Smooth muscle cell (in vitro differentiated cells): Measurements from ENCODE around the gene PAX4. TPM values are rescaled to one million over a fixed set of nuclear protein-coding genes. Genes with fewer than 3 reads are reported as not detected.

Experiments
- DNase-seq: peaks from one replicate; lab custom pipeline; 2025; ENCODE audit not compliant: unreplicated experiment; lab: John Stamatoyannopoulos, UW
- H2AFZ ChIP-seq: fragments of 200-600 bp; sonication (generic); 2 replicates; pipeline ENCODE4 v1.6.0; 2016; ENCODE audit warnings: antibody characterized with exemption, low read depth, mild to moderate bottlenecking
- H3F3A ChIP-seq: fragments of 200-600 bp; sonication (generic); 2 replicates; pipeline ENCODE4 v1.6.0; 2017; ENCODE audit warnings: antibody characterized with exemption, low read depth
- H3K27ac ChIP-seq: fragments of 200-600 bp; sonication (generic); 2 replicates; pipeline ENCODE4 v1.5.1; 2016; ENCODE audit warnings: low read depth, mild to moderate bottlenecking
- H3K27me3 ChIP-seq: fragments of 200-600 bp; sonication (generic); 2 replicates; pipeline ENCODE4 v1.6.1; 2016; ENCODE audit warnings: low read depth, mild to moderate bottlenecking
- H3K36me3 ChIP-seq: fragments of 200-600 bp; sonication (generic); 2 replicates; pipeline ENCODE4 v1.5.1; 2016; ENCODE audit warnings: low read depth
- H3K4me1 ChIP-seq: fragments of 200-600 bp; sonication (generic); 2 replicates; pipeline ENCODE4 v1.5.1; 2016; ENCODE audit warnings: low read depth
- H3K4me2 ChIP-seq: fragments of 200-600 bp; sonication (generic); 2 replicates; pipeline ENCODE4 v1.6.0; 2016; ENCODE audit warnings: mild to moderate bottlenecking
- H3K4me3 ChIP-seq: fragments of 200-600 bp; sonication (generic); 2 replicates; pipeline ENCODE4 v1.5.1; 2016; ENCODE audit warnings: mild to moderate bottlenecking
- H3K79me2 ChIP-seq: fragments of 200-600 bp; sonication (generic); 2 replicates; pipeline ENCODE4 v1.6.0; 2016; ENCODE audit warnings: low read depth, mild to moderate bottlenecking
- H3K9ac ChIP-seq: fragments of 200-600 bp; sonication (generic); 2 replicates; pipeline ENCODE4 v1.6.0; 2016; ENCODE audit warnings: low read depth
- H3K9me3 ChIP-seq: fragments of 200-600 bp; sonication (generic); replicated peaks from 2 replicates; pipeline ENCODE4 v1.5.1; 2016; ENCODE audit warnings: low read depth
- H4K20me1 ChIP-seq: fragments of 200-600 bp; sonication (generic); 2 replicates; pipeline ENCODE4 v1.6.0; 2016; ENCODE audit warnings: low read depth
- CTCF ChIP-seq: fragments of 200-600 bp; sonication (generic); IDR thresholded peaks from 2 replicates; pipeline ENCODE4 v1.5.1; 2017; ENCODE audit warnings: borderline replicate concordance, mild to moderate bottlenecking, antibody characterized with exemption; ENCODE audit not compliant: insufficient read depth, poor library complexity, severe bottlenecking
- WGBS: methylation state at CpG from one replicate; pipeline ENCODE4 v1.1.7; 2016; ENCODE audit warnings: low lambda C conversion rate; 5-methylcytosine and 5-hydroxymethylcytosine counted together
- polyA plus RNA-seq: library from polyadenylated mRNA; unstranded; fragments of >200 nt; fragmentation: Nextera tagmentation; extraction: Ambion mirVana; gene quantifications from 2 replicates; pipeline ENCODE4 v1.2.1, GENCODE V29; 2016
- total RNA-seq: library from RNA; depleted of rRNA; stranded (reverse); fragments of >200 nt; gene quantifications from 2 replicates; pipeline ENCODE4 v1.2.3, GENCODE V29; 2014

Gene PAX4
- total and polyA plus RNA-seq, 2 experiments from 2014 or later = not detected

- H3K79me2 ChIP-seq = peaks cover 28% of the 10 kb centered on the region
- DNase-seq = no peak
- H3K4me1 ChIP-seq = peaks cover 14% of the 10 kb centered on the region
- no peak overlapping the region for H3K4me2 ChIP-seq
- H4K20me1 ChIP-seq = peaks cover 58% of the 10 kb centered on the region
- no peaks in the 10 kb centered on the region for H3K27me3 ChIP-seq
- WGBS = 91% methylated on average over 14 of the region's 14 CpGs
- H3K4me3 ChIP-seq = no peak overlapping the region
- no peaks in the 10 kb centered on the region for H3K9me3 ChIP-seq
- TF ChIP-seq CTCF = no peak
- no peak overlapping the region for H2AFZ ChIP-seq
- H3K36me3 ChIP-seq = no peaks in the 10 kb centered on the region
- no peaks in the 10 kb centered on the region for H3F3A ChIP-seq
- no peak overlapping the region for H3K9ac ChIP-seq
- H3K27ac ChIP-seq = no peak overlapping the region
These were observed 35.6 kb downstream of the PAX4 start for GRCh38 chr7:127582361-127582760.

- H4K20me1 ChIP-seq = peaks cover 58% of the 10 kb centered on the region
- peaks cover 28% of the 10 kb centered on the region for H3K79me2 ChIP-seq
- H3K27ac ChIP-seq = no peak overlapping the region
- TF ChIP-seq CTCF = no peak
- no peaks in the 10 kb centered on the region for H3K9me3 ChIP-seq
- H3K27me3 ChIP-seq = no peaks in the 10 kb centered on the region
- peaks cover 14% of the 10 kb centered on the region for H3K4me1 ChIP-seq
- no peak for DNase-seq
- no peak overlapping the region for H3K9ac ChIP-seq
- H3K4me3 ChIP-seq = no peak overlapping the region
- no peaks in the 10 kb centered on the region for H3F3A ChIP-seq
- no peak overlapping the region for H2AFZ ChIP-seq
- WGBS = 77% methylated on average over 1 of the region's 1 CpG
- no peak overlapping the region for H3K4me2 ChIP-seq
- no peaks in the 10 kb centered on the region for H3K36me3 ChIP-seq
These were observed 36.2 kb downstream of the PAX4 start for GRCh38 chr7:127581716-127582115.

GRCh38 chr7:127580612-127581011 is 37.3 kb downstream of the PAX4 start:
- peaks cover 28% of the 10 kb centered on the region for H3K79me2 ChIP-seq
- no peak overlapping the region for H3K9ac ChIP-seq

More at GRCh38 chr7:127580612-127581011, 37.3 kb downstream of the PAX4 start:
- Histone ChIP-seq H4K20me1 (peaks cover 58% of the 10 kb centered on the region), H3K4me3 (no peak overlapping the region), H3F3A (no peaks in the 10 kb centered on the region), H3K27ac (no peak overlapping the region), H3K27me3 (no peaks in the 10 kb centered on the region), H3K36me3 (no peaks in the 10 kb centered on the region), H3K9me3 (no peaks in the 10 kb centered on the region), H3K4me1 (peaks cover 13% of the 10 kb centered on the region), H2AFZ (no peak overlapping the region), H3K4me2 (no peak overlapping the region)
- no peak for DNase-seq
- TF ChIP-seq CTCF = no peak
